K562 (cell line): ENCODE measurements around the gene GPHN. TPM values are rescaled to one million over a fixed set of nuclear protein-coding genes. Genes with fewer than 3 reads are reported as not detected.

ENCODE experiments used
- ARID2 ChIP-seq: fragments of 450-650 bp; IDR thresholded peaks from 2 replicates; pipeline ENCODE4 v1.6.1; 2017; ENCODE audit warnings: antibody characterized with exemption, mild to moderate bottlenecking
- CHAMP1 ChIP-seq: fragments of 450-650 bp; IDR thresholded peaks from 2 replicates; pipeline ENCODE4 v1.6.1; 2016; ENCODE audit warnings: mild to moderate bottlenecking
- COPS2 ChIP-seq: fragments of 450-650 bp; conservative IDR thresholded peaks from 2 replicates; pipeline ENCODE4 v1.6.1; 2016; ENCODE audit warnings: mild to moderate bottlenecking, moderate library complexity
- SIN3B ChIP-seq: fragments of 450-650 bp; IDR thresholded peaks from 2 replicates; pipeline ENCODE4 v1.6.1; 2017; ENCODE audit warnings: low read depth, mild to moderate bottlenecking, moderate library complexity
- ZNF609 ChIP-seq: sonication (generic); formaldehyde crosslinking; IDR thresholded peaks from 2 replicates; pipeline ENCODE4 v1.8.1; 2023; ENCODE audit warnings: missing genetic modification reagents, mild to moderate bottlenecking, borderline replicate concordance
- polyA plus RNA-seq, 8 experiments: library from polyadenylated mRNA; depleted of rRNA in 4 of 8; stranded (reverse) in 5 of 8; unstranded in 3 of 8; fragments of >200 nt; fragmentation: Nextera tagmentation in 2 of 8; fragmentation: Illumina TruSeq in 1 of 8; extraction: Ambion mirVana in 2 of 8; extraction: Trizol in 1 of 8; gene quantifications; 2 replicates each; pipeline versions ENCODE4 v1.2.1 to v1.2.3, GENCODE V29; 2011 to 2014; ENCODE audit warnings: inconsistent platforms in 1 of 8, missing spikeins in 1 of 8
- total RNA-seq, 7 experiments: library from RNA; depleted of rRNA in 6 of 7; stranded (reverse); fragments of >200 nt in 6 of 7; fragmentation: Illumina TruSeq in 2 of 7; extraction: Trizol in 2 of 7; gene quantifications; 2 replicates each; pipeline versions ENCODE4 v1.2.1 to v1.2.3, GENCODE V29; 2011 to 2021; ENCODE audit warnings: low replicate concordance in 1 of 7
- TF ChIP-seq, protein P1 (sequence below): fragments of 250-450 bp; sonication (Bioruptor Pico); IDR thresholded peaks from 2 replicates; pipeline ENCODE4 v1.4.0; 2020; ENCODE audit warnings: mild to moderate bottlenecking, moderate library complexity
- TF ChIP-seq, protein P2 (sequence below): fragments of 450-650 bp; formaldehyde crosslinking; IDR thresholded peaks from 2 replicates; pipeline ENCODE4 v1.4.0; 2022; ENCODE audit warnings: missing genetic modification characterization

GPHN gene
- total and polyA plus RNA-seq, 9 of the 15 experiments (the other 6 are each of a cell fraction or from before 2014, with no cell fraction given), result 5.9 to 16.0 (median 11.4) TPM

DNA sequence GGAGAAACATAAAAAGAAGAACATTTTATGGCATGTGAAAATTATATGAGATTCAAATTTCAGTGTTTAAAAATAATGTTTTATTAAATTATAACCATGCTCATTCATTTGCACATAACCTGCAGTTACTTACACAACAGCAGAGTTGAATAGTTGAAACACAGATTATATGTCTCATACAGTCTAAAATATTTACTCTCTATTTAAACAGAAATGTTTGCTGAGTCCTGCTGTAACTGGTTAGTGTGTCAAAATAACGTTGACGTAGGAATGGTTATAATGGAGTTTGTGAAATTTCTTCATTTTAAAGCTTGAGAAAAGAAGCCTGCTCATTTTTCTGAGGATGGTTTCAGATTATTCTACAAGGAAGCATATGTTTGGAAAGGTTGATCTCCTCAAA lies 484.8 kb downstream of the GPHN start (continued):
- TF ChIP-seq ZNF609 (CRISPR knock-in tag), result no peak
- TF ChIP-seq, protein P1, sequence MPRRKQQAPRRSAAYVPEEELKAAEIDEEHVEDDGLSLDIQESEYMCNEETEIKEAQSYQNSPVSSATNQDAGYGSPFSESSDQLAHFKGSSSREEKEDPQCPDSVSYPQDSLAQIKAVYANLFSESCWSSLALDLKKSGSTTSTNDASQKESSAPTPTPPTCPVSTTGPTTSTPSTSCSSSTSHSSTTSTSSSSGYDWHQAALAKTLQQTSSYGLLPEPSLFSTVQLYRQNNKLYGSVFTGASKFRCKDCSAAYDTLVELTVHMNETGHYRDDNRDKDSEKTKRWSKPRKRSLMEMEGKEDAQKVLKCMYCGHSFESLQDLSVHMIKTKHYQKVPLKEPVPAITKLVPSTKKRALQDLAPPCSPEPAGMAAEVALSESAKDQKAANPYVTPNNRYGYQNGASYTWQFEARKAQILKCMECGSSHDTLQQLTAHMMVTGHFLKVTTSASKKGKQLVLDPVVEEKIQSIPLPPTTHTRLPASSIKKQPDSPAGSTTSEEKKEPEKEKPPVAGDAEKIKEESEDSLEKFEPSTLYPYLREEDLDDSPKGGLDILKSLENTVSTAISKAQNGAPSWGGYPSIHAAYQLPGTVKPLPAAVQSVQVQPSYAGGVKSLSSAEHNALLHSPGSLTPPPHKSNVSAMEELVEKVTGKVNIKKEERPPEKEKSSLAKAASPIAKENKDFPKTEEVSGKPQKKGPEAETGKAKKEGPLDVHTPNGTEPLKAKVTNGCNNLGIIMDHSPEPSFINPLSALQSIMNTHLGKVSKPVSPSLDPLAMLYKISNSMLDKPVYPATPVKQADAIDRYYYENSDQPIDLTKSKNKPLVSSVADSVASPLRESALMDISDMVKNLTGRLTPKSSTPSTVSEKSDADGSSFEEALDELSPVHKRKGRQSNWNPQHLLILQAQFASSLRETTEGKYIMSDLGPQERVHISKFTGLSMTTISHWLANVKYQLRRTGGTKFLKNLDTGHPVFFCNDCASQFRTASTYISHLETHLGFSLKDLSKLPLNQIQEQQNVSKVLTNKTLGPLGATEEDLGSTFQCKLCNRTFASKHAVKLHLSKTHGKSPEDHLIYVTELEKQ (CRISPR knock-in tag), result no peak
- no peak for TF ChIP-seq COPS2
- TF ChIP-seq ARID2, result no peak
- TF ChIP-seq, protein P2, sequence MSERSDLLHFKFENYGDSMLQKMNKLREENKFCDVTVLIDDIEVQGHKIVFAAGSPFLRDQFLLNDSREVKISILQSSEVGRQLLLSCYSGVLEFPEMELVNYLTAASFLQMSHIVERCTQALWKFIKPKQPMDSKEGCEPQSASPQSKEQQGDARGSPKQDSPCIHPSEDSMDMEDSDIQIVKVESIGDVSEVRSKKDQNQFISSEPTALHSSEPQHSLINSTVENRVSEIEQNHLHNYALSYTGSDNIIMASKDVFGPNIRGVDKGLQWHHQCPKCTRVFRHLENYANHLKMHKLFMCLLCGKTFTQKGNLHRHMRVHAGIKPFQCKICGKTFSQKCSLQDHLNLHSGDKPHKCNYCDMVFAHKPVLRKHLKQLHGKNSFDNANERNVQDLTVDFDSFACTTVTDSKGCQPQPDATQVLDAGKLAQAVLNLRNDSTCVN (CRISPR knock-in tag), result no peak
- no peak for TF ChIP-seq SIN3B
- no peak for TF ChIP-seq CHAMP1
